HCT116 (cell line): ENCODE results near the gene PLG. TPM values are rescaled to one million over a fixed set of nuclear protein-coding genes. Genes with fewer than 3 reads are reported as not detected.

Experiments
- ATAC-seq: fragments of 200-7000 bp; cut with Tn5 transposase; 2 replicates; pipeline ENCODE4 v1.9.1; 2020; ENCODE audit warnings: mild to moderate bottlenecking, moderate library complexity
- BruUV-seq: library from RNA; stranded (reverse); fragments of 400-500 nt; replicated peaks from 2 replicates; lab custom pipeline; 2021; lab: Mats Ljungman, UMichigan
- CTCF ChIA-PET: fragments of 300-600 bp; sonication (Branson Sonifier 250); formaldehyde crosslinking; loops from one replicate; lab custom pipeline; 2021; ENCODE audit warnings: antibody characterized with exemption; lab: Charles Lee
- POLR2A ChIA-PET: fragments of 300-600, 350-600 bp; sonication (Branson Sonifier 250); formaldehyde crosslinking; loops from one replicate; lab custom pipeline; 2021; ENCODE audit warnings: antibody characterized with exemption; lab: Charles Lee
- RAD21 ChIA-PET, 2 experiments: fragments of 300-600 bp; sonication (Branson Sonifier 250); formaldehyde crosslinking; loops; one replicate each; lab custom pipeline; 2023; ENCODE audit warnings: low total read pairs in 2 of 2; ENCODE audit not compliant: uncharacterized antibody in 2 of 2, unreplicated experiment in 2 of 2, low non-redundant PET in 1 of 2; lab: Charles Lee
- DNase-seq: peaks from one replicate; pipeline ENCODE4 v3.0.0-alpha.2; 2010; ENCODE audit warnings: low read depth, low spot score
- H2AFZ ChIP-seq: fragments of 200-600 bp; shearing (Covaris generic), sonication (generic); 2 replicates; pipeline ENCODE4 v1.6.1; 2017; ENCODE audit warnings: low read depth, mixed run types, mixed read lengths, antibody characterized with exemption, low read length; ENCODE audit not compliant: poor library complexity, severe bottlenecking
- H3K27ac ChIP-seq: 2 replicates; pipeline ENCODE4 v1.5.1; 2012; ENCODE audit warnings: low read depth, low read length
- H3K27me3 ChIP-seq: fragments of 200-600 bp; sonication (generic); 2 replicates; pipeline ENCODE4 v1.6.1; 2016; ENCODE audit warnings: mixed run types, low read length, mixed read lengths; ENCODE audit not compliant: insufficient read depth
- H3K36me3 ChIP-seq, 2 experiments: fragments of 200-500 bp in 1 of 2; fragments of 200-600 bp in 1 of 2; sonication (Bioruptor generic) in 1 of 2; sonication (generic) in 1 of 2; 2 replicates each; pipeline versions ENCODE4 v1.5.1 to v1.6.1; 2014 to 2016; ENCODE audit warnings: low read length in 2 of 2, inconsistent platforms in 1 of 2, mixed read lengths in 1 of 2, mixed run types in 1 of 2; ENCODE audit not compliant: insufficient read depth in 2 of 2, control insufficient read depth in 1 of 2
- H3K4me1 ChIP-seq, 2 experiments: fragments of 200-600 bp in 1 of 2; sonication (generic) in 1 of 2; 2 replicates each; pipeline versions ENCODE4 v1.5.1 to v1.6.1; 2012 to 2017; ENCODE audit warnings: low read length in 2 of 2, inconsistent platforms in 1 of 2, mild to moderate bottlenecking in 1 of 2, mixed read lengths in 1 of 2, mixed run types in 1 of 2, moderate library complexity in 1 of 2; ENCODE audit not compliant: insufficient read depth in 2 of 2, control insufficient read depth in 1 of 2
- H3K4me2 ChIP-seq: fragments of 200-600 bp; sonication (generic); 2 replicates; pipeline ENCODE4 v1.6.1; 2017; ENCODE audit warnings: mixed run types, low read length, mixed read lengths
- H3K4me3 ChIP-seq, 2 experiments: fragments of 200-600 bp in 1 of 2; sonication (generic) in 1 of 2; replicated peaks in 1 of 2; 2 replicates each; pipeline ENCODE4 v1.5.1; 2011 to 2016; ENCODE audit warnings: low read length in 2 of 2, control low read depth in 1 of 2, low read depth in 1 of 2, mild to moderate bottlenecking in 1 of 2, mixed read lengths in 1 of 2, mixed run types in 1 of 2
- H3K79me2 ChIP-seq: fragments of 200-600 bp; sonication (generic); 2 replicates; pipeline ENCODE4 v1.6.1; 2017; ENCODE audit warnings: mild to moderate bottlenecking, mixed run types, low read length, moderate library complexity, mixed read lengths; ENCODE audit not compliant: insufficient read depth
- H3K9ac ChIP-seq: fragments of 200-600 bp; sonication (generic); 2 replicates; pipeline ENCODE4 v1.6.1; 2016; ENCODE audit warnings: low read length, mixed read lengths
- H3K9me2 ChIP-seq: fragments of 200-600 bp; sonication (generic), shearing (Covaris generic); 2 replicates; pipeline ENCODE4 v1.6.1; 2017; ENCODE audit warnings: mixed run types, mild to moderate bottlenecking, moderate library complexity; ENCODE audit not compliant: insufficient read depth
- H3K9me3 ChIP-seq, 2 experiments: fragments of 200-500 bp in 1 of 2; fragments of 200-600 bp in 1 of 2; sonication (Bioruptor generic) in 1 of 2; sonication (generic) in 1 of 2; 2 replicates each; pipeline ENCODE4 v1.6.1; 2014 to 2017; ENCODE audit warnings: low read length in 2 of 2, mixed read lengths in 2 of 2, inconsistent platforms in 1 of 2, low read depth in 1 of 2, mild to moderate bottlenecking in 1 of 2, mixed run types in 1 of 2, moderate library complexity in 1 of 2; ENCODE audit not compliant: control insufficient read depth in 1 of 2, insufficient read depth in 1 of 2
- H4K20me1 ChIP-seq: fragments of 200-600 bp; sonication (generic), shearing (Covaris generic); 2 replicates; pipeline ENCODE4 v1.6.1; 2017; ENCODE audit warnings: mixed run types, mild to moderate bottlenecking, moderate library complexity; ENCODE audit not compliant: insufficient read depth
- ATF3 ChIP-seq: IDR thresholded peaks from 2 replicates; pipeline ENCODE4 v1.6.1; 2012
- MAX ChIP-seq: IDR thresholded peaks from 2 replicates; pipeline ENCODE4 v1.6.1; 2012
- POLR2AphosphoS5 ChIP-seq: IDR thresholded peaks from 2 replicates; pipeline ENCODE4 v1.6.1; 2011; ENCODE audit warnings: mild to moderate bottlenecking, low read depth, low read length, moderate library complexity
- REST ChIP-seq: IDR thresholded peaks from 2 replicates; pipeline ENCODE4 v1.6.1; 2012; ENCODE audit warnings: low read depth
- SIN3A ChIP-seq: IDR thresholded peaks from 2 replicates; pipeline ENCODE4 v1.6.1; 2012; ENCODE audit warnings: low read depth
- TCF7L2 ChIP-seq: IDR thresholded peaks from 2 replicates; pipeline ENCODE4 v1.7.0; 2011; ENCODE audit warnings: borderline replicate concordance, inconsistent platforms; ENCODE audit not compliant: insufficient read depth, insufficient read length; ENCODE audit errors: extremely low read depth
- YY1 ChIP-seq: IDR thresholded peaks from 2 replicates; pipeline ENCODE4 v1.6.1; 2011; ENCODE audit warnings: low read length, low read depth, moderate library complexity, mild to moderate bottlenecking; ENCODE audit not compliant: insufficient replicate concordance; ENCODE audit errors: extremely low read depth
- ZNF274 ChIP-seq: fragments of 200-500 bp; sonication (Bioruptor generic); IDR thresholded peaks from 2 replicates; pipeline ENCODE4 v1.6.1; 2014; ENCODE audit warnings: mild to moderate bottlenecking, low read depth, low read length, inconsistent platforms
- intact Hi-C: fragments of 100-400 bp; cut with micrococcal nuclease; formaldehyde crosslinking; loops from 2 replicates; pipeline ENCODE4 v1.10.0; 2022
- total RNA-seq: library from RNA; stranded (reverse); gene quantifications from one replicate; pipeline ENCODE4 v1.2.1, GENCODE V29; 2021; ENCODE audit not compliant: unreplicated experiment

PLG gene
- total RNA-seq, 1 experiment from 2014 or later = 0.69 TPM

- Histone ChIP-seq H3K27me3 (peaks cover 4% of the 10 kb centered on the region; the same call in 1 of the 2 replicates), H3K27ac (no peak overlapping the region), H3K9ac (no peak overlapping the region), H3K4me1 (no peaks in the 10 kb centered on the region)
- no peak for ATAC-seq
- TF ChIP-seq POLR2AphosphoS5 (no peak), ATF3 (no peak), REST (no peak), SIN3A (no peak), MAX (no peak), TCF7L2 (no peak), YY1 (no peak), ZNF274 (no peak)
- TF ChIP-seq, all 23 proteins: peak for 0
- ChIA-PET RAD21 (no interaction called here), POLR2A (no interaction called here), CTCF (interaction anchor here (2.3 kb wide), 1 partner anchor 615 kb away, joined by 10 read pairs; no protein-coding TSS in a partner anchor)
- Histone ChIP-seq H3K4me2 (no peak overlapping the region), H3K36me3 (no peaks in the 10 kb centered on the region), H3K79me2 (no peaks in the 10 kb centered on the region), H2AFZ (no peak overlapping the region), H3K9me3 (no peaks in the 10 kb centered on the region), H3K4me3 (no peak overlapping the region), H3K9me2 (no peaks in the 10 kb centered on the region), H4K20me1 (no peaks in the 10 kb centered on the region)
- no peak for DNase-seq
- no TSS peak for BruUV-seq
- intact Hi-C loops = no loop called here
Measured at GRCh38 chr6:160756021-160756420, 54.0 kb downstream of the PLG start.
